Measurements from ENCODE around the gene ARHGEF7.
"Not testable (repeated sequence)": the region's sequence is repeated elsewhere in the genome, so short reads cannot be mapped to it uniquely, and the experiment has no call there.

The ARHGEF7 gene

DNA sequence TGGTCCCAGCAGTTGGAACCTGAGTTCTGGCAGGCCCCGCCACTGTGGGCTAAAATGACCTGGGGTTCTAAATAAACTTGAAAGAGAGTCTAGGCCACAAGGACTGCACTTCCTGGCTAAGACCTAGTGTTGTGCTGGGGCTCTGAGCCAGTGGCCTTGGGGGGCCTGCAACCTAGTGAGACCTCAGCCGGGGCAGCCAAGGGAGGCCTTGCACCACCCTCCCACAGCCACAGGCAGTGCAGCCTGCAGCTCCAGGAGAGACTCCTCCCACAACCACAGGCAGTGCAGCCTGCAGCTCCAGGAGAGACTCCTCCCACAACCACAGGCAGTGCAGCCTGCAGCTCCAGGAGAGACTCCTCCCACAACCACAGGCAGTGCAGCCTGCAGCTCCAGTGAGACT is 142.8 kb downstream of the ARHGEF7 start:
- not testable (repeated sequence) for DNase-seq

DNA sequence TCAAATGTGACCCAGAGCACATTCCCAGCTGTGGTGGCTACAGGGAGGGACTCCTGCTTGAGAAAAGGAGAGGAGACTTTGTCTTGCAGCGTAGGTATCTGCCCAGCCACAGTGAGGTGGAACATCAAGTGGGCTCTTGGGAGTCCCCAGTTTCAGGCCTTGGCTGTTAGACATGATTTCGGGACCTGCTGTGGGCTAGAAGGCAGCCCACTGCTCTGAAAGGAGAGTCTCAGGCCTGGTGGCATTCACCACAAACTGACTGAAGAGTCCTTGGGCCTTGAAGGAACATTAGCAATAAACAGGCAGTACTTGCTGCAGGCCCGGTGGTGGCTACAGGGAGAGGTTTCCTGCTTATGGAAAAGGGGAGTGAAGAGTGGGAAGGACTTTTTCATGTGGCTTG is 143.5 kb downstream of the ARHGEF7 start:
- no peak for DNase-seq

DNA sequence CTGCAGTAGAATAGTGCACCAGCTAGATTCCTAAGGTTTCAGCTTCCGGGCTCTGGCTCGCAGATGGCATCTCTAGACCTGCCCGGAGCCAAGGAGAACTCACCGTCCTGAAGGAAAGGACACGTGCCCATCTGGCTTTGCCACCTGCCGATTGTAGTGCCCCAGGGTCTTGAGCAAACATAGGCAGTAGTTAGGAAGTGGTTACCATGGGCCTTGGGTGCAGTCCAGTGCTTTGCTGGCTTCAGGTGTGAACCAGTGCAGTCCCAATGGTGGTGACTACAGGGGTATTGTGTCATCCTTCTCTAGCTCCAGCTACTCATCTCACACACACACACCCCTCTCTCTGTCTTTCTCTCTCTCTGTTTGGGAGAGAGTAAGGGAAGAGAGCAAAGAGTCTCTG is 143.9 kb downstream of the ARHGEF7 start:
- DNase-seq: no peak

DNA sequence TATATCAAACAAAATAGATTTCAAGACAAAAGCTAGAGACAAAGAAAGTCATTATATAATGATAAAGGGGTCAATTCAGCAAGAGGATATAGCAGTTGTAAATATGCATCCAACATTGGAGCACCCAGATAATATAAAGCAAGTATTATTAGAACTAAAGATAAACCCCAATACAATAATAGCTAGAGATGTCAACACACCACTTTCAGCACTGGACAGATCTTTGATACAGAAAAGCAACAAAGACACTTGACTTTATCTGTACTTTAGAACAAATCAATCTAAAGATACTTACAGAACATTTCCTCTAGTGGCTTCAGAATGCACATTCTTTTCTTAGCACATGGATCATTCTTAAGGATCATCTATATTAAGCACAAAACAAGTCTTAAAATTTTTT is 146.2 kb downstream of the ARHGEF7 start:
- no peak for DNase-seq

DNA sequence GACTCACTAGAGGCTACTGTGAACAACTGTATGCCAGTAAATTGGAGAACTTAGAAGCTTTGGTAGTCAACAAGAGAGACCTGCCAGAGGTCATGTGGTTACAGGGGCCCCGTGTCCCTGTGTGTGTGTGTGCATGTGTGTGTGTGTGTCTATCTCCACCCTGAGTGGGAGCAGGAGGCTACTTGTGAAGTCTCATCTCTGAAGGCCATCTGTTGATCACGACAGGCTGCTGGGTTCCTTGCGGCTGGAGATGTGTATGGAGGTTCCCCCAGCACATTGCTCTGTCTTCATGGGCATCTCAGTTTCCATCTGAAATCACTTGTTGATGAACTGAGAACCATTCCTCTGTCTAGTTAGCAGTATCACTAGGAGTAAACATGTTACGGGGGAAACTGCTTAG is 147.2 kb downstream of the ARHGEF7 start:
- DNase-seq: no peak

DNA sequence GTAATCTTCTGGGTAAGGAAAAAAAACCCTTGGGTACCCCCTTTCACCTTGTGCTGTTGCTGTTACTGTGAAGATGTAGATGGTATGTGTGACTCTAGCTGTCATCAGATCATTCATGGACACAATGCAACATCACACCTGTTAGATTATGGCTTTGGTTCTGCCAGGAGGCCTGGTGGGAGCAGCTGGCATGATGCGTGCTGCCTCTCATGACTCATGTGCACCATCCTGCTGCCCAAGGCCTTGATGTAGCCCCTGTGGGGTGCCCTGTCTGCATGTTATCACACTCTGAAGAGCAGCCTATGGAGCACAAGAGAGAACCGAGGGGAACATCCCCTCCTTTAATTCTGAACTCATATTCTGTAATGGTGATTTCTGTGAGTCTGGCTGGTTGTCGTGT is 147.6 kb downstream of the ARHGEF7 start:
- no peak for DNase-seq

DNA sequence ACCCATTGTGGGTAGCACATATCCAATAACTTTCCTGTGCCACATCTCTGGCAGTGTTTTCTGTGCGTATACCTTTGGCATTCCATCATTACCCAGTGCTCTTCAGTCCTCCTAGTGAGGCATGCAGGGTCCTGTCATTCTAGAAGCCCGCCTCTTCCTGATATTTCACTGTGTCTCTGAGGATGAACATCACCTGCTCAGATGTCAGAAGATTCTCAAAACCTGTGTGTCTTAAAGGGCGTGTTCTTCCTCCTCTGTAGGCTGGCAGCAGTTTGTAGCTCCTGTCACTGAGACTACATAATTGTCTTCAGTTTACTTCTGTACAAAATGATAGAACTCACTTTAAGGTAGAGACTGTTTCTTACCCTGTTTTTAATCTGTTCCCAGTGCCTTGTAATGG is 148.5 kb downstream of the ARHGEF7 start:
- DNase-seq: no peak

DNA sequence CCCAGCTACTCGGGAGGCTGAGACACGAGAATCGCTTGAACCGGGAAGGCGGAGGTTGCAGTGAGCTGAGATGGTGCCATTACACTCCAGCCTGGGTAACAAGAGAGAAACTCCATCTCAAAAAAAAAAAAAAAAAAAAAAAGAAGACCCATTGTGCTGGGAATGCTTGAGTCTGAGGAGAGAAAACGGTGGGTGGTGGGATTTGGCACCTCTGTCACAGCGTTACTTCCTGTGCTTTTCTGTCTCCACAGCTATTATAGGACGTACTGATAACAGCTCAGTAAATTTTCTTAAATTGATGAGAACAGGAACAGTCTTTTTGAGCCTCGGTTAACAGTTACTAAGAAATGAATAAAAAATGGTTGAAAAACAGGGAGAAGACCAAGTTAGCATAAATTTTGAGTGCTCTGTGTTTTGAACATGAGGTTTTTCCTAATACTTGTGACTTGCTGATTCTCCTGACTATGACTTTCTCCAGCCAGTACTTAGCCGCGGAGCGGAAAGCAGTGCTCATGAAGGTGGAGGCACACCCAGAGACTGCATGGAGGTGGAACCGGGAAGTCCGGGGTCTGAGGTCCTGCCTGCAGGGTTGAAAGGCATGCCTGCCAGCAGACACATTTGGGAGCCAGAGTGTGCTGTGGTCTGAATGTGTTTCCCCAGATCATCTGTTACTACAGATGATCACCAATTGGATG is 150.0 kb downstream of the ARHGEF7 start:
- no peak for DNase-seq

DNA sequence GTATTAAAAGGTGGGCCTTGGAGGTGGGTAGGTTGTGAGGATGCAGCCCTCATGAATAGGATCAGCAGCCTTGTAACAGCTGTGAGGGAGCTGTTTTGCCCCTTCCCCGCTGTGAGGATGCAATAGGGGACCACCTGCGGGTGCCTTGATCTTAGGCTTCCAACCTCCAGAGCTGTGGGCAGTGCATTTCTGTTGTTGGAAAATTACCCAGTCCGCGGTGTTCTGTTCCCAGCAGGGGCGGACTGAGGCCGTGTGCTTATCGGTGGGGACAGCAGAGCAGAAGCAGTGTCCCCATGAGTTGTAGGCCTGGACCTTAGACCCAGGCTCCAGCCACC is 150.6 kb downstream of the ARHGEF7 start:
- DNase-seq: no peak

DNA sequence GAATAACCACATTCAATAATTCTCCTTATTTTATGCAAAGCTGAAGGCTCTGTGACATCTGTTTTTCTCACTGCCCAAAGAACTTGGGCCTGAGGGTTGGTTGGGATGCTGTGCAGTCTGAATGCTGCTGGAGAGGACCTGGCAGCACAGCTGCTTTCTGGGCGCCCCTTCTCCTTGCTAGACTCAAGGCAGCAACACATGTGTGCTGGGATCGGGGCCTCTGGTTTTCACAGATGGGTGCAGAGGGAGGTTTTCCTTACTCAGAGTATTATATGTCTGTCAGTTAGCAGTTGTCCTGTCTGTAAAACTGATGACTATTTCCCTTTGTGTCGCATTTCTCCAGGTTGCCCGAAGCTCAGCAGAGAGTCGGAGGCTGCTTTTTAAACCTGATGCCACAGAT is 152.1 kb downstream of the ARHGEF7 start:
- DNase-seq: no peak

DNA sequence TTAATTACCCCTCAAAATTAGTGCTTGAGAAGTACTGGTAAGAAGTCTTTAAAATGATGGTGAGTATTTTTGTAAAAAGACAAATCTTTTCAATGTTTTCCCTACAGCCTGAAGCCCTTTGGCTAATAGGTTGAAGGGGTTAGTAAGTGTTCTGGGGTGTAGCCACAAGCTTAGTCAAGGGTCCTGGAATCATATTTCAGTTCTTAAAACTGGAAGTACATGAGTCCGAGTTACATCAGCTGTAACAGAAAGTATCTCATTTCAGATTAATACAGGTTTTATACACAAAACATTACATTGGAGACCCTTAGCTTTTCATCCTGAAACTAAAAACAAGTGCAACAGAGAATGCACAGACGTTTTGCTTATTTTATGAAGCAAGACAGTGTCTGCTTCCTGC is 152.7 kb downstream of the ARHGEF7 start:
- DNase-seq: no peak

DNA sequence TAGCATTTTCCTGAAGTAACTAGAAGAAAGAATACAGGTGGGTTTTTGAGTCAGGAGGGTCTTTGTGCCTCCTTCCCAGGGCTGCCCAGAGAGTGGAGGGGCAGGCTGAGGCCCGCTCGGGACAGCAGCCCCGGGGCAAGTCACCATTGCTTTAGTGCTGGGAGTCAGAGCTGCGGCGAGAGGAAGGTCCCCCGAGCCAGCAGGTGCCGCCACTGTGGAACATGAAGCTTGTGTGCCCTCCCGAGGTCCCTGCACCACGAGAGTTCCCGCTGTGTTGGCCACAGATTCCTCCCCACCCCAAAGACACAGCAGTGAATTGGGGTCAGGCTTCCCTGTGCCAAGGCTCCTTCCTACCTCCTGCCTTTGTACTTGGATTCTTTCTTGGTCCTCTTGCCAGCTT is 154.4 kb downstream of the ARHGEF7 start:
- no peak for DNase-seq

DNA sequence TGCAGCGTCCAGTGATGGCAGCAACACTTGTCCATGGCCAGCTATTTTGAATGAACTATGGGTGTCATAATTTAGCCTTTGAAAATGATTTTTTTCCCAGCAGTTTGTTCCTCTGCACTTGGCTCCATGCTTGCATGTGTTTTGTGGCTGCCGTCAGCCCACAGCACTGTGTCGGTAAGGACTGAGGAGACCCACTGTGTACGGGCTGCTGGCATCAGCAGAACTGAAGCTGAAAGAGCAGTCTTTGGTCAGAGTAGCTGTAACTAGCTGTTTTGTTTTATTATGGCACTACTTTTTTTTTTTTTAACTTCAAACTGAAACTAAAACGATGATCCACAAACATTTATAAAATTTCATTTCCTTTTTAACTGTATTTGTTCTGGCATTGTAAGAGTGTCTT is 155.0 kb downstream of the ARHGEF7 start:
- no peak for DNase-seq

DNA sequence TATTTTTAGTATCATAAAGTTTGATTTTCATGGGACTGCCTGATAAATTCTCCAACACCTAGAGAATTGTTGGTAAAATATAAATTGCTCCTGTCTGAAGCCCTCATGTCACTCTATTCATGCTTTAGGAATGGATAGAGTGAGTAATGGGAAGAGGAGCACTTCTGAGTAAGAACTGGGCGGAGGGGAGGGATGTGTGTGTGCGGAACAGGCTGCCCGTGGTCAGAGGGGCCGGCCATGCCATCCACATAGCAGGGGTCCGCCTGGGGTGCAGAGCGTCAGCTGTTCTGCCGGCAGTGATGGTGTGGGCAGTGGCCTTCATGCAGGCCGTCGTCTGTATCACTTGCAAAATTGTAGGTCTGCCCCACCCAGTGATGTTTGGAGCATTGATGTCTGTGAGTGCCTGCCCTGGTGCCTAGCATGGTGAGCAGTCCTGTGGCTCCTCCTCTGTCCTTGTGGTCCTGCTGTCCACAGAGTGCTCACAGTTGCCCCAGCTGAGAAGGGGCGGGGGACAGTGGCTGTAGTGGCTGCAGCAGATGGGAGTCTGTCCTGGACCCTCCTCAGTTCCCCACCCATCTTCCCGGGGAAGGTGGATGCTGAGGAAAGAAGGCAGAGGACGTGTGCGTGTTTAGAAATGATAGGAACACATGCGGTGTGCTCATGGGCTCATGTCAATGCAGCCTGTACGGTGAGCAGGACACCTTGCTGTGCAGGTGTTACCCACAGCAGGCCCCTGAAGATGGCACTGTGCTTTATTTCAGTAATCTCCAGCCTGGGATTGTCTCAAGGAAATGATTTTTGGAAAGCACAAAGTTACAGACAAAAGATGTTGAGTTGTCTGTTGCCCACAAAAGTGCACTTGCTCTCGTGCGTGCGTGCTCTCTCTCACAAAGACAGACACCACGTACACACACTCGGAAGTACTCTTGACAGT is 155.9 kb downstream of the ARHGEF7 start:
- no peak for DNase-seq

DNA sequence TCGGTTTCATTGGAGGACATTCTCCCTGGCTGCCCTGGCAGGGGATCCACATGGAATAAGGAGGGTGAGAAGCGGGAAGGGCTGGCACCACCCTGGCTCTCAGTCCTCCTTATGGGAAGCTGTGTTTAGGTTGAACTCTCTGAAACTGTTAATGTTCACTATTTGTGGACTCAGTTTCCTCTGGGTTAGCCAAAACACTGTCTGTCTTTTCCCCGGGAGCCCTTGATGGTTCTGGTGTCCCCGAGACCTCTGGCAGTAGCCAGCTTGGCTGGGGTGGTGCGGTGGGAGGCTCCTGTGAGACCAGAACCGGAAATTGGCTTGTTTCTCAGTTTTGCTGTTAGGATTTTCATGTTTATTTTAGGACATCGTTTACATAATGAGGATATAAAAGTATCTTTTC is 157.0 kb downstream of the ARHGEF7 start:
- no peak for DNase-seq

DNA sequence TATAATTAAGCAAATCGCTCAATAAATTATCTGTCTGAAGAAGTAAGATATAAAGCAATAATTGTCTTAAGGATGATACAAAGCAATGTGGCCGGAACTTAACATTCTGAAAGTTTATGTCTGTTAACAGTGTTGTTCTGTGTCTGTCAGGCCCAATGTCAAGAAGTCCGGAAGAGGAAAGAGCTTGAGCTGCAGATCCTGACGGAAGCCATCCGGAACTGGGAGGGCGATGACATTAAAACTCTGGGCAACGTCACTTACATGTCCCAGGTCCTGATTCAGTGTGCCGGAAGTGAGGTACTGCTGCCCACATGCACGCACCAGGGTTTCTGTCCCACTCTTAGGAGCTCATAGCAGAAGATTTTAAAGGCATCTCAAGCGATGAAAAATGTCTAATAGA is 160.3 kb downstream of the ARHGEF7 start:
- DNase-seq: no peak

DNA sequence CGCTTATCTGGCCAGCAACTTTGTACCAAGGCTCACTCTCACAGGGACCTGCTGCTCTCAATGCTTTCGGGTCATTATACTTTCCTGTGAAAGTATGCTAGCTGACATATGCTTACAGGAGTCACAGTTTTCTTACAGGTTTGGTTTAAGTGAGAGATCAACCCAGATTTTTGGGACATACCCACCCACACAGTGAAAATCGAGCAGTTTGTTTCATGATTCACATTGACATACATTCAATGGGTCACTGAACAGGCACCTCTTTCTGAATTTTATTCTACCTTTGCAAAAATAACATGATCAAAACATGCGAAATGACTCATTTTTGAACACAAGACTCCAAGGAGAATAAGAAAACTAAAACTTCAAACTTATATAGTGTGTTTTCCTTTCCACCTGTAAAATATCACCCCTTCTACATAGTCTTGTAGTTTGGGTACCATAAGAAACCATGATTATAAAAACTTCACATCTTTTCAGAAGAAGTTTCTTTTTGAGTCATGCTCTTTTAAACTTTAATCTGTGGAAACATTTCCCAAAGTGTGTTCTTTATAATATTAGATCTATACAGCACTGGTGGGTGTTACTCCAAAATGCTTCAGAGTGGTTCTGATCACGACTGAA is 161.0 kb downstream of the ARHGEF7 start:
- DNase-seq: no peak

DNA sequence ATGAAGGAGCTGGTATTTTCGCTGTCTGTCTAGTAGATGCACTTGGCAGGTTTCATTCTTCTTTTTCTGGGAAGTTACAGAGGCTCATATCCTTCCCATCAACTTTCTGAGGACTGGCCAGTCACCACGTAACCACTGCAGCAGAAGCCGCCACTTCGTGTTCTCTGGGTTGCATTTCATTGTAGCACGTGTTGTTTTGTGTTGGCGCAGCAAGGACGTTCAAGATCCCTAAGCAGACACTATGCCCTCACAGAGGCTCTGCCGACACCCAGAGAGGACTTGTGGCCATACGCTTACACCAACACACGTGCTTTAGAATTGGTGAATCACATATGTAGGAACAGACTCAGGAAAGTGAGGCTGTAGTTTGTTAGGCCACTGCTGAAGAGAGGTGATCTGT is 163.1 kb downstream of the ARHGEF7 start:
- DNase-seq: no peak

DNA sequence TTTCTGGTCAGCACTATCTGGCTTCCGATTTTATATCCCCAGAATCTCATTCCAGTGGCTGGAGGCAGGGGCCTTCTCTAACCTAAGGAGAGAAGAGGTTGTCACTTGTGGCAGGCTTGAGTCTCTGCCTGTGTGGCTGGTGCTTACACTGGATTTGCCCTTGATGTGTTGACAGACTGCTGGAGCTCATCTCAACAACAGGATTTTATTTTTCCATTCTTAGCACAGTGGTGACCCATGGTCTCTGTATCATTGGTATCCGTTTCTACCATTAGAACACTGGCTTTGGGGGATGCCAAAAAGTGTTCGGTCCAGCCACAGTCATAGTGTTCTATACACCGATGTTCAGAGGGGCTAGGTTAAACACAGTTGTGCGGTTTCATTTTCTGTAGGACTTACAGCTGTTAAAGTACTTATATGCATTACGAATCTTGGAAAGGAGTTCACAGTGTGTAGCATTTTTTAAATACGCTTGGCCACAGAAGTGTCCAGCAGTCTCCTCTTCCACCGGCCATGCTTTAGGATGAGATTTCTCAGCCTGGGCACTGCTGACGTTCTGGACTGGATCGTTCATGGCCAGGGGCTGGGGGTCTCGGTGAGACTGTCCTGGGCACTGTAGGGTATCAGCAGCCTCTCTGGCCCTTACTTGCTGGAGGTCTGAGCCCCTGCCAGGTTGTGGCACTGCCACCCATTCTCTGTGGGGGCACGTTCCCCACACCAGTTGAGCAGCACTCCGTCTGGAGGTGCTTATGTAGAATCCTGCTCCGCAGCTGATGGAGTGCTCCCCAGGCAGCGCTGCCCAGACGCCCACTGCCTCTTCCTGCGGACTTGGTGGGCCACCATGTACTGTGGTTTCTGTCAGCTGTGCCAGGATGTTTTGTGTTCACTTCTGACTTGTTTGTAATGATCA is 163.9 kb downstream of the ARHGEF7 start:
- no peak for DNase-seq

DNA sequence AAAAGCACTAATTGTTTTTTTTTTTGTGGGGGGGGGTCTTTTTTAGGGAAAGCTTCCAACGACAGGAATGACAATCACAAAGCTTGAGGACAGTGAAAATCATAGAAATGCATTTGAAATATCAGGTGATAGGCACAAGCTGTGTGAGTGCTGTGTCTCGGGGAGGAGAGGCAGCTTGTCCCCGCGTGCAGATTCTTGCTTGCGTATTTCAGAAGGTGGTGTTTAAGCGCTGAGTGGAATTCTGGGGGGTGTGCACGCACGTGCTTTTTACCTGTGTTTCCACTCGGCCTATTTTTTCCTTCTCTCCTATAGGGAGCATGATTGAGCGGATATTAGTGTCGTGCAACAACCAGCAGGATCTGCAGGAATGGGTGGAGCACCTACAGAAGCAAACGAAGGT is 165.1 kb downstream of the ARHGEF7 start:
- no peak for DNase-seq

DNA sequence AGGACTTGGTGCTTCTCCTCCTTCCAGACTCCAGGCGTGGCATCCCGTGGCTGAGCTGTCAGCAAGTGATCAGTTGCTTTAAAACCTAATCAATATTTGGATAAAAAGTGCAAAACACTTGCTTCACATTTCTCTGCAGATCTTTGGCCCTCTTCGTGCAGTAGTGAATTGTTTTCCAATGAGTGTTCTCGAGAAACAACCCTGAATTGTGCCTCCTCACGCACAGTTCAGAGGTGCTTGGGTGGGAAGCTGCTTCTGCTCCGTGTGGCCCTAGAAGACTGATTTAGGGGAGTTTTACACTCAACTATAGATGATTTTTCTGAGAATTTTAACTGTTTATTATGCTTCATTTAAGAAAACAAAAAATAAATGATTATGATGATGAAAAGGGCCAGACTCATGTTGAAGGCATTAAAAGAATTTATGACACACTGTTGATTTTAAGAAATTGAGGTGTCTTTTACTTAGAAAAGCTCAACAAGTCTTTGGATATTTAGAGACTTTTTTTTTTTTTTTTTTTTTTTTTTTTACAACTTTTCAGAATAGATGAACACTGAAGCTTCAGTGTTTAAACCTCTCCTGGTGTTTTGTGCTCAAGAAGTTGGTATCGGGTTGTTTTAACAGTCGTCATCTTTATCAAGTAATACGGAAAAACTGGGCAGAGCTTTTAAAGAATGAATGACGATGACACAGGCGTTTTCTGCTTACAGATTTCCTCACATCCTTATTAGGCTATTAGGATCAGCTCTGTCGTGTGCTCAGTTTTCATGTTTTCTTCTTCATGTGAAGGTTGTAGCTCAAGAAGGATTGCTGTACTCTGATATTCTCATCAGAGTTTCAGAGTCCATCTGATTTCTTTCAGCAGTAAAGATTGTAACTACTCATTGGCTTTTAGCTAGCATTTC is 165.8 kb downstream of the ARHGEF7 start:
- DNase-seq: no peak

DNA sequence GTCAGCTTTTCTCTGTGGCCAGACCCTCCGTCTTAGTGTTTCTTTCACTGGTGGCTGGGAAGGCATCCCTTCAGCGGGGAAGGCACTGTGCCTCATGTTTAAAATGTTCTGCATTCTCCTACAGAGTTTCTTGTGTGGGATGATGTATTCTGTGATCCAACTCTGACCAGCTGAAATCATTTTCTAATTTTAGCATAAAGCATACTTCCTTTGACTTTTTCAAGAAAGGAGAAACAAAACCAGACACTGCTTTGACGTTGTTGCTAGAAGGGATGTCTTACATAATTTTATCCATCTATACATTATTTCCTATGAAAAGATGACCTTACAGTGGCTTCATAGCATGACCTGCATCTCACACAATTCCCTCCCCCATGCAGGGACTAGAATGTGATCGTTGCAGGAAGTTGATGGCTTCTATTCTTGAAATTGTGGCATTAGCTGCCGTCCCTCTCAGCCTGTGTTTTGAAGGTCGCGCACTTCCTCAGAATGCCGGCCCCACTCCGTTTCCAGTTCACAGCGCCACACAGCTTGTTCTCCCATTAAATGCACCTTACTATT is 166.7 kb downstream of the ARHGEF7 start:
- DNase-seq: no peak
